Esophagus (tissue), 2 donors: ENCODE results near the gene ZDBF2. TPM values are rescaled to one million over a fixed set of nuclear protein-coding genes. Genes with fewer than 3 reads are reported as not detected.
"Not testable (repeated sequence)": the region's sequence is repeated elsewhere in the genome, so short reads cannot be mapped to it uniquely, and the experiment has no call there.

Experiments
- H3K27ac ChIP-seq, 2 donors: one replicate each; pipeline ENCODE4 v1.5.1; 2013; ENCODE audit warnings: low read depth in 2 of 2, mild to moderate bottlenecking in 2 of 2, inconsistent platforms in 1 of 2, low read length in 1 of 2, moderate library complexity in 1 of 2
- H3K27me3 ChIP-seq, 2 donors: one replicate each; pipeline ENCODE4 v1.6.1; 2013; ENCODE audit warnings: low read length in 2 of 2, control low read depth in 1 of 2, mild to moderate bottlenecking in 1 of 2; ENCODE audit not compliant: insufficient read depth in 2 of 2, control insufficient read depth in 1 of 2
- H3K36me3 ChIP-seq, 2 donors: one replicate each; pipeline ENCODE4 v1.6.1; 2013; ENCODE audit warnings: low read length in 1 of 2; ENCODE audit not compliant: control insufficient read depth in 2 of 2, insufficient read depth in 2 of 2
- H3K4me1 ChIP-seq, 2 donors: one replicate each; pipeline ENCODE4 v1.6.1; 2013; ENCODE audit warnings: low read length in 1 of 2; ENCODE audit not compliant: control insufficient read depth in 2 of 2, insufficient read depth in 2 of 2
- H3K4me3 ChIP-seq, 2 donors: one replicate each; pipeline ENCODE4 v1.5.1; 2013; ENCODE audit warnings: low read length in 2 of 2, mild to moderate bottlenecking in 2 of 2, low read depth in 1 of 2, moderate library complexity in 1 of 2
- H3K9me3 ChIP-seq, 2 donors: one replicate each; pipeline ENCODE4 v1.6.1; 2013; ENCODE audit warnings: mild to moderate bottlenecking in 2 of 2, low read depth in 1 of 2, low read length in 1 of 2, moderate library complexity in 1 of 2; ENCODE audit not compliant: control insufficient read depth in 2 of 2, insufficient read depth in 1 of 2
- WGBS, 2 donors: extraction: QIAGEN DNeasy Blood & Tissue Kit; methylation state at CpG; one replicate each; pipeline ENCODE4 v1.1.7; 2013; 5-methylcytosine and 5-hydroxymethylcytosine counted together
- polyA plus RNA-seq, 2 donors: library from polyadenylated mRNA; stranded (reverse); fragments of 200-250 nt; gene quantifications; one replicate each; pipeline ENCODE4 v1.2.3, GENCODE V29; 2013
- donor health status: healthy with polysubstance abuse.
- donor health status: Bipolar disorder and iron deficiency.

ZDBF2 gene
- polyA plus RNA-seq, 2 donors, result 0.61 to 0.88 TPM

GRCh38 chr2:206273905-206274304 lies 558 bp upstream of the ZDBF2 start:
- H3K4me1 ChIP-seq, result peaks cover 0 to 3% of the 10 kb centered on the region in 2 donors
- H3K27ac ChIP-seq, result no peak overlapping the region
- H3K36me3 ChIP-seq, result no peaks in the 10 kb centered on the region
- H3K27me3 ChIP-seq, result peaks cover 0 to 4% of the 10 kb centered on the region in 2 donors
- WGBS, 2 donors, result 23 to 27% methylated on average over 6 of the region's 6 CpGs
- H3K4me3 ChIP-seq, result peak overlapping the region in 1 of 2 donors; percentile 56
- no peaks in the 10 kb centered on the region for H3K9me3 ChIP-seq

GRCh38 chr2:206275312-206276055 lies 1.0 kb downstream of the ZDBF2 start:
- Histone ChIP-seq H3K9me3 (no peaks in the 10 kb centered on the region), H3K27ac (peak overlapping the region in 1 of 2 donors; percentile 55), H3K4me3 (peak overlapping the region; percentile 56 to 78), H3K4me1 (peaks cover 0 to 3% of the 10 kb centered on the region in 2 donors), H3K27me3 (peaks cover 0 to 3% of the 10 kb centered on the region in 2 donors), H3K36me3 (no peaks in the 10 kb centered on the region)
- WGBS, 2 donors, result 7% methylated on average over 23 of the region's 23 CpGs

GRCh38 chr2:206276169-206276942 lies 1.9 kb downstream of the ZDBF2 start:
- no peaks in the 10 kb centered on the region for H3K9me3 ChIP-seq
- peaks cover 0 to 3% of the 10 kb centered on the region in 2 donors for H3K27me3 ChIP-seq
- no peak overlapping the region for H3K4me3 ChIP-seq
- H3K27ac ChIP-seq, result no peak overlapping the region
- WGBS, 2 donors, result 41 to 50% methylated on average over 12 of the region's 12 CpGs
- peaks cover 0 to 3% of the 10 kb centered on the region in 2 donors for H3K4me1 ChIP-seq
- no peaks in the 10 kb centered on the region for H3K36me3 ChIP-seq

- Histone ChIP-seq H3K27me3 (peaks cover 0 to under 1% of the 10 kb centered on the region in 2 donors), H3K27ac (no peak overlapping the region), H3K36me3 (no peaks in the 10 kb centered on the region), H3K9me3 (no peaks in the 10 kb centered on the region), H3K4me3 (no peak overlapping the region), H3K4me1 (peaks cover 0 to 3% of the 10 kb centered on the region in 2 donors)
- WGBS, 2 donors, result 58 to 70% methylated on average over 3 of the region's 3 CpGs
These were observed 3.0 kb downstream of the ZDBF2 start for GRCh38 chr2:206277503-206277902.

- no peaks in the 10 kb centered on the region for H3K9me3 ChIP-seq
- no peak overlapping the region for H3K27ac ChIP-seq
- no peaks in the 10 kb centered on the region for H3K36me3 ChIP-seq
- H3K4me3 ChIP-seq, result no peak overlapping the region
- no peaks in the 10 kb centered on the region for H3K27me3 ChIP-seq
- H3K4me1 ChIP-seq, result no peaks in the 10 kb centered on the region
- WGBS, 2 donors, result 85% methylated on average over 8 of the region's 8 CpGs
These were observed 8.3 kb downstream of the ZDBF2 start for GRCh38 chr2:206282746-206283145.

GRCh38 chr2:206287197-206287596 lies 12.7 kb downstream of the ZDBF2 start:
- Histone ChIP-seq H3K27me3 (no peaks in the 10 kb centered on the region), H3K4me3 (no peak overlapping the region), H3K27ac (no peak overlapping the region), H3K36me3 (no peaks in the 10 kb centered on the region), H3K4me1 (no peaks in the 10 kb centered on the region), H3K9me3 (peaks cover 0 to 2% of the 10 kb centered on the region in 2 donors)
- WGBS, 2 donors, result 96 to 97% methylated on average over 2 of the region's 2 CpGs

GRCh38 chr2:206289391-206289790 lies 14.9 kb downstream of the ZDBF2 start:
- Histone ChIP-seq H3K36me3 (no peaks in the 10 kb centered on the region), H3K27ac (no peak overlapping the region), H3K4me1 (no peaks in the 10 kb centered on the region), H3K4me3 (no peak overlapping the region), H3K27me3 (no peaks in the 10 kb centered on the region), H3K9me3 (peaks cover 0 to 2% of the 10 kb centered on the region in 2 donors)
- WGBS, 2 donors, result 69 to 73% methylated on average over 4 of the region's 4 CpGs

- Histone ChIP-seq H3K36me3 (no peaks in the 10 kb centered on the region), H3K27me3 (no peaks in the 10 kb centered on the region), H3K4me3 (no peak overlapping the region), H3K27ac (no peak overlapping the region), H3K9me3 (no peaks in the 10 kb centered on the region), H3K4me1 (no peaks in the 10 kb centered on the region)
- WGBS, 2 donors, result 75 to 78% methylated on average over 3 of the region's 3 CpGs
These were observed 21.7 kb downstream of the ZDBF2 start for GRCh38 chr2:206296128-206296527.

- not testable (repeated sequence) for H3K27ac ChIP-seq, H3K36me3 ChIP-seq, H3K27me3 ChIP-seq, H3K4me1 ChIP-seq, H3K9me3 ChIP-seq, H3K4me3 ChIP-seq
- WGBS, 2 donors, result 94 to 96% methylated on average over 10 of the region's 10 CpGs
These were observed 25.1 kb downstream of the ZDBF2 start for GRCh38 chr2:206299608-206300007.
